GM23248 (cell line): Measurements from ENCODE around the gene MFF. TPM values are rescaled to one million over a fixed set of nuclear protein-coding genes. Genes with fewer than 3 reads are reported as not detected.

ENCODE experiments used
- DNase-seq: peaks from one replicate; pipeline ENCODE4 v3.0.0-alpha.2; 2015
- H2AFZ ChIP-seq: fragments of 200-600 bp; sonication (generic); 2 replicates; pipeline ENCODE4 v1.6.1; 2016; ENCODE audit warnings: antibody characterized with exemption
- H3F3A ChIP-seq: fragments of 200-600 bp; sonication (generic); 2 replicates; pipeline ENCODE4 v1.6.1; 2016; ENCODE audit warnings: mild to moderate bottlenecking, antibody characterized with exemption, mixed run types; ENCODE audit not compliant: insufficient read depth
- H3K27ac ChIP-seq: fragments of 200-600 bp; sonication (generic); 2 replicates; pipeline ENCODE4 v1.5.1; 2016; ENCODE audit warnings: mild to moderate bottlenecking
- H3K27me3 ChIP-seq: fragments of 200-600 bp; sonication (generic); replicated peaks from 2 replicates; pipeline ENCODE4 v1.6.1; 2016; ENCODE audit warnings: mild to moderate bottlenecking; ENCODE audit not compliant: insufficient read depth
- H3K36me3 ChIP-seq: fragments of 200-600 bp; sonication (generic); 2 replicates; pipeline ENCODE4 v1.6.1; 2016; ENCODE audit warnings: low read depth, mild to moderate bottlenecking
- H3K4me1 ChIP-seq: fragments of 200-600 bp; sonication (generic); 2 replicates; pipeline ENCODE4 v1.6.1; 2016; ENCODE audit warnings: mild to moderate bottlenecking; ENCODE audit not compliant: insufficient read depth
- H3K4me2 ChIP-seq: fragments of 200-600 bp; sonication (generic); one replicate; pipeline ENCODE4 v1.6.1; 2016; ENCODE audit warnings: mild to moderate bottlenecking; ENCODE audit not compliant: unreplicated experiment
- H3K4me3 ChIP-seq: fragments of 200-600 bp; sonication (generic); 2 replicates; pipeline ENCODE4 v1.5.1; 2016; ENCODE audit warnings: mild to moderate bottlenecking
- H3K79me2 ChIP-seq: fragments of 200-600 bp; sonication (generic); 2 replicates; pipeline ENCODE4 v1.6.1; 2016; ENCODE audit warnings: mild to moderate bottlenecking; ENCODE audit not compliant: insufficient read depth
- H3K9ac ChIP-seq: fragments of 200-600 bp; sonication (generic); 2 replicates; pipeline ENCODE4 v1.6.1; 2016; ENCODE audit warnings: mild to moderate bottlenecking
- H3K9me2 ChIP-seq: fragments of 200-600 bp; sonication (generic); 2 replicates; pipeline ENCODE4 v1.6.1; 2016; ENCODE audit warnings: mixed run types, mild to moderate bottlenecking, moderate library complexity; ENCODE audit not compliant: insufficient read depth
- H3K9me3 ChIP-seq: fragments of 200-600 bp; sonication (generic); one replicate; pipeline ENCODE4 v1.6.1; 2017; ENCODE audit warnings: low read depth
- H4K20me1 ChIP-seq: fragments of 200-600 bp; sonication (generic); 2 replicates; pipeline ENCODE4 v1.6.0; 2016; ENCODE audit not compliant: insufficient read depth
- EZH2 ChIP-seq: fragments of 200-600 bp; sonication (generic); IDR thresholded peaks from 2 replicates; pipeline ENCODE4 v1.6.1; 2018; ENCODE audit warnings: antibody characterized with exemption, mild to moderate bottlenecking; ENCODE audit not compliant: insufficient read depth, poor library complexity, severe bottlenecking
- EZH2phosphoT487 ChIP-seq: fragments of 200-600 bp; sonication (generic); IDR thresholded peaks from 2 replicates; pipeline ENCODE4 v1.6.1; 2018; ENCODE audit warnings: antibody characterized with exemption, moderate library complexity, mild to moderate bottlenecking, low read depth; ENCODE audit not compliant: insufficient read depth
- WGBS, 2 experiments: methylation state at CpG; one replicate each; pipeline ENCODE4 v1.1.6; 2015 to 2017; ENCODE audit warnings: low lambda C conversion rate in 2 of 2, low coverage in 1 of 2; ENCODE audit errors: missing lambda C conversion rate in 2 of 2; 5-methylcytosine and 5-hydroxymethylcytosine counted together
- in situ Hi-C: fragments of 300-500 bp; cut with MboI; formaldehyde crosslinking; loops from 2 replicates; pipeline ENCODE4 v1.15.0; 2020
- polyA plus RNA-seq: library from polyadenylated mRNA; unstranded; fragments of >200 nt; fragmentation: Nextera tagmentation; extraction: Ambion mirVana; gene quantifications from 2 replicates; pipeline ENCODE4 v1.2.1, GENCODE V29; 2016
- total RNA-seq: library from RNA; depleted of rRNA; stranded (reverse); fragments of >200 nt; shearing (Covaris generic); gene quantifications from 2 replicates; pipeline ENCODE4 v1.2.3, GENCODE V29; 2014

Gene MFF
- total and polyA plus RNA-seq, 2 experiments from 2014 or later, result 250 to 301 TPM

GRCh38 chr2:227292314-227292713 lies 32.7 kb upstream of the MFF start:
- no peaks in the 10 kb centered on the region for H4K20me1 ChIP-seq
- in situ Hi-C loops, result no loop called here
- H3K27ac ChIP-seq, result no peak overlapping the region
- H3K9ac ChIP-seq, result no peak overlapping the region
- no peak overlapping the region for H2AFZ ChIP-seq
- no peaks in the 10 kb centered on the region for H3F3A ChIP-seq
- H3K4me3 ChIP-seq, result no peak overlapping the region
- H3K9me2 ChIP-seq, result no peaks in the 10 kb centered on the region
- no peak for TF ChIP-seq EZH2phosphoT487
- no peak for TF ChIP-seq EZH2
- no peak for DNase-seq
- H3K4me1 ChIP-seq, result no peaks in the 10 kb centered on the region
- H3K79me2 ChIP-seq, result no peaks in the 10 kb centered on the region
- WGBS, 2 experiments, result 57 to 67% methylated on average over 3 of the region's 3 CpGs
- H3K4me2 ChIP-seq, result no peak overlapping the region
- H3K36me3 ChIP-seq, result no peaks in the 10 kb centered on the region
- H3K27me3 ChIP-seq, result no peaks in the 10 kb centered on the region
- H3K9me3 ChIP-seq, result no peaks in the 10 kb centered on the region

GRCh38 chr2:227293531-227293930 lies 31.5 kb upstream of the MFF start:
- H3K27me3 ChIP-seq, result no peaks in the 10 kb centered on the region
- in situ Hi-C loops, result no loop called here
- no peaks in the 10 kb centered on the region for H3K9me3 ChIP-seq
- DNase-seq, result no peak
- no peak overlapping the region for H3K9ac ChIP-seq
- 89 to 94% methylated on average over 4 of the region's 4 CpGs for WGBS, 2 experiments
- TF ChIP-seq EZH2phosphoT487 (no peak), EZH2 (no peak)
- no peak overlapping the region for H2AFZ ChIP-seq
- H3K27ac ChIP-seq, result no peak overlapping the region
- H3K4me1 ChIP-seq, result no peaks in the 10 kb centered on the region
- H3F3A ChIP-seq, result no peaks in the 10 kb centered on the region
- H3K79me2 ChIP-seq, result no peaks in the 10 kb centered on the region
- no peak overlapping the region for H3K4me3 ChIP-seq
- H3K36me3 ChIP-seq, result no peaks in the 10 kb centered on the region
- H3K9me2 ChIP-seq, result no peaks in the 10 kb centered on the region
- H3K4me2 ChIP-seq, result no peak overlapping the region
- no peaks in the 10 kb centered on the region for H4K20me1 ChIP-seq

GRCh38 chr2:227295806-227296205 lies 29.2 kb upstream of the MFF start:
- Histone ChIP-seq H3K4me3 (no peak overlapping the region), H3K27ac (no peak overlapping the region), H3F3A (no peaks in the 10 kb centered on the region), H3K36me3 (no peaks in the 10 kb centered on the region), H3K4me1 (no peaks in the 10 kb centered on the region), H3K9me2 (no peaks in the 10 kb centered on the region), H4K20me1 (no peaks in the 10 kb centered on the region), H3K9ac (no peak overlapping the region), H2AFZ (no peak overlapping the region), H3K79me2 (no peaks in the 10 kb centered on the region), H3K27me3 (no peaks in the 10 kb centered on the region), H3K4me2 (no peak overlapping the region), H3K9me3 (no peaks in the 10 kb centered on the region)
- WGBS, 2 experiments, result 83 to 92% methylated on average over 4 of the region's 4 CpGs
- no peak for DNase-seq
- in situ Hi-C loops, result no loop called here
- TF ChIP-seq EZH2phosphoT487, result no peak
- no peak for TF ChIP-seq EZH2

- H3K4me2 ChIP-seq, result no peak overlapping the region
- no peaks in the 10 kb centered on the region for H3F3A ChIP-seq
- no peaks in the 10 kb centered on the region for H3K36me3 ChIP-seq
- WGBS, 2 experiments, result 69 to 82% methylated on average over 3 of the region's 3 CpGs
- TF ChIP-seq EZH2phosphoT487, result no peak
- TF ChIP-seq EZH2, result no peak
- H3K9ac ChIP-seq, result no peak overlapping the region
- H3K79me2 ChIP-seq, result no peaks in the 10 kb centered on the region
- H3K27ac ChIP-seq, result no peak overlapping the region
- no peak overlapping the region for H3K4me3 ChIP-seq
- no peak overlapping the region for H2AFZ ChIP-seq
- no peaks in the 10 kb centered on the region for H3K27me3 ChIP-seq
- in situ Hi-C loops, result no loop called here
- no peak for DNase-seq
- H3K4me1 ChIP-seq, result no peaks in the 10 kb centered on the region
- H3K9me2 ChIP-seq, result no peaks in the 10 kb centered on the region
- no peaks in the 10 kb centered on the region for H3K9me3 ChIP-seq
- H4K20me1 ChIP-seq, result no peaks in the 10 kb centered on the region
Observed at GRCh38 chr2:227296671-227297405, 28.2 kb upstream of the MFF start.
